ENCODE data around the gene CTSH. TPM values are rescaled to one million over a fixed set of nuclear protein-coding genes. Genes with fewer than 3 reads are reported as not detected.

Gene CTSH
- total and polyA plus RNA-seq, 3 donors from 2014 or later = 44.3 to 152 (median 45.6) TPM

GRCh38 chr15:78982736-78983135 is 37.9 kb upstream of the CTSH start:
- DNase-seq = no peak
- TF ChIP-seq, protein P1, sequence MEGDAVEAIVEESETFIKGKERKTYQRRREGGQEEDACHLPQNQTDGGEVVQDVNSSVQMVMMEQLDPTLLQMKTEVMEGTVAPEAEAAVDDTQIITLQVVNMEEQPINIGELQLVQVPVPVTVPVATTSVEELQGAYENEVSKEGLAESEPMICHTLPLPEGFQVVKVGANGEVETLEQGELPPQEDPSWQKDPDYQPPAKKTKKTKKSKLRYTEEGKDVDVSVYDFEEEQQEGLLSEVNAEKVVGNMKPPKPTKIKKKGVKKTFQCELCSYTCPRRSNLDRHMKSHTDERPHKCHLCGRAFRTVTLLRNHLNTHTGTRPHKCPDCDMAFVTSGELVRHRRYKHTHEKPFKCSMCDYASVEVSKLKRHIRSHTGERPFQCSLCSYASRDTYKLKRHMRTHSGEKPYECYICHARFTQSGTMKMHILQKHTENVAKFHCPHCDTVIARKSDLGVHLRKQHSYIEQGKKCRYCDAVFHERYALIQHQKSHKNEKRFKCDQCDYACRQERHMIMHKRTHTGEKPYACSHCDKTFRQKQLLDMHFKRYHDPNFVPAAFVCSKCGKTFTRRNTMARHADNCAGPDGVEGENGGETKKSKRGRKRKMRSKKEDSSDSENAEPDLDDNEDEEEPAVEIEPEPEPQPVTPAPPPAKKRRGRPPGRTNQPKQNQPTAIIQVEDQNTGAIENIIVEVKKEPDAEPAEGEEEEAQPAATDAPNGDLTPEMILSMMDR (IDR thresholded peaks at IDR 0.05) = no peak
- no peaks in the 10 kb centered on the region for H3K27me3 ChIP-seq
- no peak overlapping the region for H3K27ac ChIP-seq
- H3K36me3 ChIP-seq (ENCODE audit: low read depth, missing control alignments) = no peaks in the 10 kb centered on the region
- no peak overlapping the region for H3K4me3 ChIP-seq
- WGBS, 2 donors = 64 to 74% methylated on average over 10 of the region's 10 CpGs
- H3K4me1 ChIP-seq = peaks cover 9% of the 10 kb centered on the region
- no peaks in the 10 kb centered on the region for H3K9me3 ChIP-seq
- intact Hi-C loops (cut with DNase I; ENCODE audit: low total_unique reads) = no loop called here

- H3K36me3 ChIP-seq (ENCODE audit: low read depth, missing control alignments) = no peaks in the 10 kb centered on the region
- H3K9me3 ChIP-seq = no peaks in the 10 kb centered on the region
- no peak overlapping the region for H3K4me3 ChIP-seq
- TF ChIP-seq, protein P1 (IDR thresholded peaks at IDR 0.05) = no peak
- TF ChIP-seq POLR2A (IDR thresholded peaks at IDR 0.05) = no peak
- intact Hi-C loops (cut with DNase I; ENCODE audit: low total_unique reads) = no loop called here
- no peaks in the 10 kb centered on the region for H3K27me3 ChIP-seq
- no peak overlapping the region for H3K27ac ChIP-seq
- H3K4me1 ChIP-seq = peaks cover 9% of the 10 kb centered on the region
- DNase-seq = no peak
- WGBS, 2 donors = 91 to 95% methylated on average over 11 of the region's 11 CpGs
These were observed 36.9 kb upstream of the CTSH start for GRCh38 chr15:78981532-78982313.

- Histone ChIP-seq H3K4me3 (no peak overlapping the region), H3K36me3 (ENCODE audit: low read depth, missing control alignments) (no peaks in the 10 kb centered on the region), H3K27ac (no peak overlapping the region), H3K27me3 (no peaks in the 10 kb centered on the region), H3K9me3 (no peaks in the 10 kb centered on the region), H3K4me1 (peaks cover 9% of the 10 kb centered on the region)
- WGBS, 2 donors = 62 to 65% methylated on average over 16 to 17 of the region's 17 CpGs
- intact Hi-C loops (cut with DNase I; ENCODE audit: low total_unique reads) = no loop called here
- DNase-seq = peak; percentile 90
- TF ChIP-seq, protein P1 (IDR thresholded peaks at IDR 0.05) = peak; percentile 69 to 77 (median 69)
- TF ChIP-seq POLR2A (IDR thresholded peaks at IDR 0.05) = no peak
These were observed 34.8 kb upstream of the CTSH start for GRCh38 chr15:78979456-78980320.

DNA sequence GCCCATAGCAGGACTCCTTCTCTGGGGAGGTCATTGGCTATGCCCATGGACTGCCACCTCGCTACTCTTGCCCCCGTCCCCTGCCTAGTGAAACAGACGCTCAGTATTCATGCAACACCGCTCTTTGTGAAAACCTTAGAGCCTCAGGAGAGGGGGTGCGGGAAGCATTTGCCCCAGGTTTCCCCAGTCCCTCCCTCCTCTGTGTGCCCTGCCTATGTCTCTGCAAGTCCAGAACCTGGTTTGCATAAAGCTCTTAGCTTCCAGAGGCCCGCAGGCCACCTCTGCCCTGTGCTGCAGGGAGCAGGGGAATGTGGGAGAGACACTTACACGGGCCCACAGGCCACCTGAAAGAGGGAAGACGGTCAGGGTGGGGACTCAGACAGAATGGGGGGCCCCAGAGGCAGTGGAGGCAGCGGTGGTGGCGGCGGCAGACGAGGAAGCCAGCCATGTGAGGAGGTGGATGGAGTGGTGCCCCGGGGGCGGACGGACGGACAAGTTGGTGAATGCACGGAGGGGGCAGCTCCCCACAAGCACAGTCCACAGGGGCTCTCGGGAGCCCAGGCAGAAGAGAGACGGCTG is 33.8 kb upstream of the CTSH start:
- Histone ChIP-seq H3K27me3 (no peaks in the 10 kb centered on the region), H3K9me3 (no peaks in the 10 kb centered on the region), H3K36me3 (ENCODE audit: low read depth, missing control alignments) (no peaks in the 10 kb centered on the region), H3K4me1 (peaks cover 9% of the 10 kb centered on the region), H3K4me3 (no peak overlapping the region), H3K27ac (no peak overlapping the region)
- intact Hi-C loops (cut with DNase I; ENCODE audit: low total_unique reads) = no loop called here
- DNase-seq = no peak
- no peak for TF ChIP-seq POLR2A (IDR thresholded peaks at IDR 0.05)
- TF ChIP-seq, protein P1 (IDR thresholded peaks at IDR 0.05) = no peak
- WGBS, 2 donors = 91 to 95% methylated on average over 17 to 19 of the region's 19 CpGs
